Measurements from ENCODE around the gene NRAP.

The NRAP gene

GRCh38 chr10:113663908-113664307 is at the start of gene NRAP:
Gene NRAP, minus strand, starts transcription at chr10:113664041. Its CDS starts 159 bp downstream, at chr10:113663882.
- no peak for DNase-seq (ENCODE audit: low read depth in 2 of 2, low spot score in 1 of 2)

GRCh38 chr10:113713640-113713982 is 49.8 kb upstream of the NRAP start:
- DNase-seq (ENCODE audit: low read depth in 2 of 2, low spot score in 1 of 2): no peak

DNA sequence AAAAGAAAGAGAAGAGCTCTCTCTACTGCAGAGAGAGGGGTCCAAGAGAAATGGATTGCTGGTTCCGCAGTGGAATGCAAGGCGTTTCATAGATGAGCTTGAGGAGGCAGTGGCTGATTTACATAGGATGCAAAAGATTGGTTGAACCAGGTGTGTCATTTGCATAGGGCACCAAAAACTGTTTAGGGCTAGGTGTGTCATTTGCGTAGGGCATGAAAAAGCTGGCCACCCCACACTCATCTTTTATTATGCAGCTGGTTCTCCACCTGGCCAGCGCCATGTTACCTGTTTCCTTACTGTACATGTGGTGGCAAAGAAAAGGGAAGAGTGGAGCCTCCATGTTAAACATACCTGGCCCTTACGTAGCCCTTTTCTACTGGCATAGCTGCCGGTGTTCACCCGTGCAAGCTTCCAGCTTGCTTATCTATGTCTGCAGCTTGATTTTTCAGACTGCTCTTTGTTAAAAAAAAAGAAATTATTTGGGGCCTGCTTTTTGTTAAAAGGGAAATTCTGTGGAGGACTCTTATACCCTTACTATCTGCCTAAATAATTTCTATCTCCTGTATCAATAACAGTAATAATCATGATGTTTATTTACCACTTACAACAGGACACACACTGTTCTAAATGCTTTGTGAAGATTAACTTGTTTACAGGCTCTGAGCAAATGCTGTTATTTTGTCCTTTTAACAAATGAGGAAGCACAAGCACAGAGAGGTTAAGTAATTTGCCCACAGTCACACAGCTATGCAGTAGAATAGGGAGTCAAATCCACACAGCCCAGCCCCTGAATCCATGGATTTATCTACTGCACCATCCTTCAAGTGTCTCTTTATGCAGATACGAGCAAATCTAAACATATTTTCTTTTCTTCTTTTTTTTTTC is 49.2 kb upstream of the NRAP start:
- no peak for DNase-seq (ENCODE audit: low read depth in 2 of 2, low spot score in 1 of 2)

GRCh38 chr10:113712024-113712423 is 48.2 kb upstream of the NRAP start:
- DNase-seq (ENCODE audit: low read depth in 2 of 2, low spot score in 1 of 2): no peak

DNA sequence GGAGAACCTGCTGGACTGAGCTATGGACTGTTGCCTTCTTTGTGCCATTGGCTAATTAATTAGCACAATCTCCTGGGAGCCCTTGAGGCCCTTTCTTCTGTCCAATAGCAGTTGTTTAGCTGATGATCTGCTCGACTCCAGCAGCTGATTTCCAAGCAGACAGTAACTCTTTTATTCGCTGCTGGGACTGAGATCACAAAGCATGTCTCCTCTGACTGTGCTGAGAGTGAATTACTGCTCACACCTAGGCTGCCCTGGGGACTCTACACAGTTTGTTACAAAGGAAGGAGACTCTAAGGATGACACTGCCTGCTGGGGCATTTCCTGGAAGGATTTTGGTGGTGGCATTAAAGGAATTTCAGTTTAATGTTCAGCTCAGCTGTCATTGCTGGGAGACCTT is 47.3 kb upstream of the NRAP start:
- DNase-seq (ENCODE audit: low read depth in 2 of 2, low spot score in 1 of 2): no peak

DNA sequence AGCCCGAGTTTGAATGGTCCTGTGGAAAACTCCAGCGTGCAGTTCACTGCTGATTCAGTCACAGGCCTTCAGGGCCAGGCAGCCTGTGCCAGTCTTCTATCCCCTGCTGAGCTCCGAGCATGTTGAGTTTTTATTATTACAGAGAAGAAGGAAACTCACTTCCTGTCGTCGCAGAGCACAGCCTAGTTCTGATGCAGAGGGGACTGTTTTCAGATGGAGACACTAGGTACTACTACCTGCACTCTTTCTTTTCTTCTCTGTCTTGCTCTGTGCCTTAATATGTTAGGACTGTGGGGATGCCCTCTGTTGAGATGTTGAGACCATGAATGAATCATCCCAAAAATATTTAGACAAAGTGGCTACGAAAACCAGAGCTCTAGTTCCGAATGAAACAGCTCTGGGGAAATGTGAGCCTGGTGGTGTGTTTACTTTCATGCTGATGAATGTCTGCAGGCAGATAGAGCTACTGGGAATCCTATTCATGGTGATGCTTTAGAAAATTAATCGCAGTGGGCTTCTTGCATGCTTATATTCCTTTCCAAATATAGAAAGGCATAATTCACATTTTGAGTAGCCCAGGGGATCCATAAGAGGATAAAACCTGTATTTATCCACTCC is 45.5 kb upstream of the NRAP start:
- no peak for DNase-seq (ENCODE audit: low read depth in 2 of 2, low spot score in 1 of 2)

DNA sequence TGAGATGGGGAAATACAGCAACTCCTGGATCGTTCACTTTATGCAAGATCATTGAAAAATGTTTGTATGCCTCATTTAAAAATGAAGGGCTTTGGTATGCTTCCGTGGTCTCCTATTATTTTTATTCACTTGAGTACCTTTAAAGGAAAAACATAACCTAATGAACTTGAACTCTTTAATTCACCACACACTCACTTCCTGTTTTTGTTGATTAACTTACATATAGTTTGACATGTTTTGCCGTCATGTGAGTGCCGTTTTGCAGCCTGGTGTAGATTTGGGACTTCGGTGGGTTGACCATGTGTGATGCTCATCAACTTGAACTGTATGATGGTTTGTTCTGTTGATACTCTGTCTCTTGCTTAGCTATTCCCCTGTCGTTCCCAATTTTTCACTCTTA is 44.8 kb upstream of the NRAP start:
- no peak for DNase-seq (ENCODE audit: low read depth in 2 of 2, low spot score in 1 of 2)

DNA sequence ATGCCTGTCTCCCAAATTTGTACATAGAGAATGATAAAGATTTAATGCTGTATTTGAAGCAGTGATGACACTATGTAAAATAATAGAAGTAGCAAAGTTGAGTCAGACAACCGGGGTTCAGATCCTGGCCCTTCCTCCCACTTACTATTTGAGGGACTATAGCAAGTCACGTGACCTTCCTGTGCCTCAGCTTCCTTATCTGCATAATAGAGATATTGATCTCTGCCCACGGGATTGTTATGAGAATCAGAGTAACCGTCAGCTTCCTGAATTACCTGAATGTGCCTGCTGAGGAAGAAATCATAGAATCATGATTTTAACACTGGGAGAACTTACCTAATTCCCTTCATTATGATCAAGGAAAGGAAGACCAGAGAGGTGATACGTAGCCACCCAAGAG is 42.8 kb upstream of the NRAP start:
- no peak for DNase-seq (ENCODE audit: low read depth in 2 of 2, low spot score in 1 of 2)

- no peak for DNase-seq (ENCODE audit: low read depth in 2 of 2, low spot score in 1 of 2)
Measured at GRCh38 chr10:113705344-113705652, 41.5 kb upstream of the NRAP start.

GRCh38 chr10:113704637-113705343 is 40.9 kb upstream of the NRAP start:
- no peak for DNase-seq (ENCODE audit: low read depth in 2 of 2, low spot score in 1 of 2)

- DNase-seq (ENCODE audit: low read depth in 2 of 2, low spot score in 1 of 2): no peak
Measured at GRCh38 chr10:113697595-113697994, 33.8 kb upstream of the NRAP start.

- no peak for DNase-seq (ENCODE audit: low read depth in 2 of 2, low spot score in 1 of 2)
Measured at GRCh38 chr10:113695691-113696090, 31.9 kb upstream of the NRAP start.

- no peak for DNase-seq (ENCODE audit: low read depth in 2 of 2, low spot score in 1 of 2)
Measured at GRCh38 chr10:113693348-113693747, 29.5 kb upstream of the NRAP start.

DNA sequence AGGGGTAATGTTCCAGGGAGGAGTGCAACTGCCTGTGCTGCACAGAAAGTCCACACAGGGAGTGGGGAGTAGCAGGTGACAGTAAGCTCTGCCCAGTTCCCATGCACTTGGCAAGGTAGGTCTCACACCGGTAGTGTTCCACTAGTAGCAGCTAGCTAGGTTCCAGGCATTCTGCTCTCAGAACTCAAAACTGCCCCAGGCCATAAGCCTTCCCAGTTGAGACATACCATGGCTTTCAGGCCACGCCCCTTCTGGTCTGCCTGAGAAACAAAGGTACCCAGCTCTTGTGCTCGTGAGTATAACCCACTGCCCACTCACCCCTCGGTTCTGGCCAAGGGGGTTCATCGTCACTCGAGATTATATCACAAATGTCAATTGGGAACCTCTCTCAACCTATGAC is 28.4 kb upstream of the NRAP start:
- DNase-seq (ENCODE audit: low read depth in 2 of 2, low spot score in 1 of 2): no peak

DNA sequence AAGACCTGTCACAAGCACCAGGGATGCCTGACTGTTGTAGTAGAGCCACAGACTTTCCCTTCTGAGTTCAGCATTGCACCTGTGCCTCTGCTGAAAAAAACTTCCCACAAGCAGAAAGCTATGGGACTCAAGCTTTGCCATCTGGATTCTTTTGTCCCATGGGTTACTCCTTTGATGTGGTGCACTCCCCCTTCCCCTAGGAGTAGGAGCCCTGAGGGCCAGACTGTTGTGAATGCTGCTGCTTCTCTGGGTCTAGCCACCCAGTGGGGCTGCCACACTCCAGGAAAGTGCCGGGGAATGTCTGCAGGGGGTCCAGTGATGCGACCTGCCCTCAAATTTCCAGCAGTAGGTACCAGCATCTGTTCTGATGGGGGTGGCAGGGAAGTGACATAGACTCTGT is 27.5 kb upstream of the NRAP start:
- DNase-seq (ENCODE audit: low read depth in 2 of 2, low spot score in 1 of 2): no peak

- no peak for DNase-seq (ENCODE audit: low read depth in 2 of 2, low spot score in 1 of 2)
Measured at GRCh38 chr10:113690749-113691148, 26.9 kb upstream of the NRAP start.

GRCh38 chr10:113689574-113689973 is 25.7 kb upstream of the NRAP start:
- no peak for DNase-seq (ENCODE audit: low read depth in 2 of 2, low spot score in 1 of 2)

DNA sequence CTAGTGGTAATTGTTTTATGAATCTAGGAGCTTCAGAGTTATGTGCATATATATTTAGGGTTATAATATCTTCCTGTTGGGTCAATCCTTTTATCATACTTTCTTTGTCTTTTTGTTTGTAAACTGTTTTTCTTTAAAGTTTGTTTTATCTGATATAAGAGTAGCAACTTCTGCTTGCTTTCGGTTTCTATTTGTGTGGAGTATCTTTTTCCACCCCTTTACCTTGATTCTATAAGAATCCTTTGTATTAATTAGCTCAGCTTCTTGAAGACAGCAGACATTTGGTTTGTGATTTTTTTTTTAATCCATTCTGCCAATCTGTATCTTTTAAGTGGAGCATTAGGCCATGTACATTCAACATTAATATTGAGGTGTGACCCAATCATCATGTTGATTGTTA is 25.2 kb upstream of the NRAP start:
- no peak for DNase-seq (ENCODE audit: low read depth in 2 of 2, low spot score in 1 of 2)

DNA sequence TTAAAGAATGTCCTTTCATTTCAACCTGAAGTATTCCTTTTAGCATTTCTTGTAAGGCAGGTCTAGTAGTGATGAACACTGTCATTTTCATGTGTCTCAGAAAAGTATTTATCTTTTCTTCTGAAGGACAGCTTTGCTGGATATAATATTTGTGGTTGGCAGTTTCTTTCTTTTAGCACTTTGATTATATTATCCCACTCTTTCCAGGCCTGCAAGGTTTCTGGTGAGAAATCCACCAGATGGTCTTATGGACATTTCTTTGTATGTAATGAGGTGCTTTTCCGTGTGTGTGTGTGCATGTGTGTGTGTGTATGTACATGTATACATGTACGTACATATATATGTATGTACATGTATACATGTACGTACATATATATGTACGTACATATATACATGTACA is 23.2 kb upstream of the NRAP start:
- DNase-seq (ENCODE audit: low read depth in 2 of 2, low spot score in 1 of 2): no peak

GRCh38 chr10:113686028-113686427 is 22.2 kb upstream of the NRAP start:
- no peak for DNase-seq (ENCODE audit: low read depth in 2 of 2, low spot score in 1 of 2)

GRCh38 chr10:113683300-113683699 is 19.5 kb upstream of the NRAP start:
- DNase-seq (ENCODE audit: low read depth in 2 of 2, low spot score in 1 of 2): no peak
